K562 (cell line): ENCODE measurements around the gene EML5.

Source experiments
- BRD4 ChIP-seq: fragments of 200-600 bp; sonication (generic); IDR thresholded peaks from 2 replicates; pipeline ENCODE4 v1.6.1; 2017; ENCODE audit warnings: inconsistent platforms
- CREM ChIP-seq: IDR thresholded peaks from 2 replicates; pipeline ENCODE4 v1.6.1; 2014; ENCODE audit warnings: antibody characterized with exemption, low read depth

DNA sequence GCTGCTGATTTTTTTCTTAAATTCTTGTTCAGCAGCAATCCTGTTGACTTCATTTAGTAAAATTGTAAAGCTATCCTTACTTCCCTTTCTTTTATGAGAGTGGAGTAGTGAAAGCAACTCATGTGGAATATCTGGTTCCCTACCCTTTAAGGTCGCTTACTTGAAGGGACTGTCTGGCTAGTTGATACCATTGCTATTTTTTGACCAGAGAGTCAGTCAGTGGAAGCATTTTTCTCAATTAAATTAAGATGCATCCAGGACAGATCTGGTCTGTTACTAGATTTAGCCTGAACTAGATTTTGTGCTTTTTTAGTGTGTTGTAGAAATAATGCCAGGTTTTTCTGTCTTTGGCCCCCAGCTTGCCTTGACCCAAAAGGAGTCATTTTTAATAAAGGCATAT is 49.7 kb upstream of the EML5 start:
- TF ChIP-seq BRD4 (no peak), CREM (no peak)
